HCT116 (cell line): ENCODE measurements around the gene C9orf78. TPM values are rescaled to one million over a fixed set of nuclear protein-coding genes. Genes with fewer than 3 reads are reported as not detected.
A peak's percentile ranks its signal among the peaks of the same experiment; 100 is the strongest.

ENCODE experiments used
- ATAC-seq: fragments of 200-7000 bp; cut with Tn5 transposase; 2 replicates; pipeline ENCODE4 v1.9.1; 2020; ENCODE audit warnings: mild to moderate bottlenecking, moderate library complexity
- BruUV-seq: library from RNA; stranded (reverse); fragments of 400-500 nt; replicated peaks from 2 replicates; lab custom pipeline; 2021; lab: Mats Ljungman, UMichigan
- CTCF ChIA-PET: fragments of 300-600 bp; sonication (Branson Sonifier 250); formaldehyde crosslinking; loops from one replicate; lab custom pipeline; 2021; ENCODE audit warnings: antibody characterized with exemption; lab: Charles Lee
- POLR2A ChIA-PET: fragments of 300-600, 350-600 bp; sonication (Branson Sonifier 250); formaldehyde crosslinking; loops from one replicate; lab custom pipeline; 2021; ENCODE audit warnings: antibody characterized with exemption; lab: Charles Lee
- RAD21 ChIA-PET, 2 experiments: fragments of 300-600 bp; sonication (Branson Sonifier 250); formaldehyde crosslinking; loops; one replicate each; lab custom pipeline; 2023; ENCODE audit warnings: low total read pairs in 2 of 2; ENCODE audit not compliant: uncharacterized antibody in 2 of 2, unreplicated experiment in 2 of 2, low non-redundant PET in 1 of 2; lab: Charles Lee
- DNase-seq: peaks from one replicate; pipeline ENCODE4 v3.0.0-alpha.2; 2010; ENCODE audit warnings: low read depth, low spot score
- H2AFZ ChIP-seq: fragments of 200-600 bp; shearing (Covaris generic), sonication (generic); 2 replicates; pipeline ENCODE4 v1.6.1; 2017; ENCODE audit warnings: low read depth, mixed run types, mixed read lengths, antibody characterized with exemption, low read length; ENCODE audit not compliant: poor library complexity, severe bottlenecking
- H3K27ac ChIP-seq: 2 replicates; pipeline ENCODE4 v1.5.1; 2012; ENCODE audit warnings: low read depth, low read length
- H3K27me3 ChIP-seq: fragments of 200-600 bp; sonication (generic); 2 replicates; pipeline ENCODE4 v1.6.1; 2016; ENCODE audit warnings: mixed run types, low read length, mixed read lengths; ENCODE audit not compliant: insufficient read depth
- H3K36me3 ChIP-seq, 2 experiments: fragments of 200-500 bp in 1 of 2; fragments of 200-600 bp in 1 of 2; sonication (Bioruptor generic) in 1 of 2; sonication (generic) in 1 of 2; 2 replicates each; pipeline versions ENCODE4 v1.5.1 to v1.6.1; 2014 to 2016; ENCODE audit warnings: low read length in 2 of 2, inconsistent platforms in 1 of 2, mixed read lengths in 1 of 2, mixed run types in 1 of 2; ENCODE audit not compliant: insufficient read depth in 2 of 2, control insufficient read depth in 1 of 2
- H3K4me1 ChIP-seq, 2 experiments: fragments of 200-600 bp in 1 of 2; sonication (generic) in 1 of 2; 2 replicates each; pipeline versions ENCODE4 v1.5.1 to v1.6.1; 2012 to 2017; ENCODE audit warnings: low read length in 2 of 2, inconsistent platforms in 1 of 2, mild to moderate bottlenecking in 1 of 2, mixed read lengths in 1 of 2, mixed run types in 1 of 2, moderate library complexity in 1 of 2; ENCODE audit not compliant: insufficient read depth in 2 of 2, control insufficient read depth in 1 of 2
- H3K4me2 ChIP-seq: fragments of 200-600 bp; sonication (generic); 2 replicates; pipeline ENCODE4 v1.6.1; 2017; ENCODE audit warnings: mixed run types, low read length, mixed read lengths
- H3K4me3 ChIP-seq, 2 experiments: fragments of 200-600 bp in 1 of 2; sonication (generic) in 1 of 2; replicated peaks in 1 of 2; 2 replicates each; pipeline ENCODE4 v1.5.1; 2011 to 2016; ENCODE audit warnings: low read length in 2 of 2, control low read depth in 1 of 2, low read depth in 1 of 2, mild to moderate bottlenecking in 1 of 2, mixed read lengths in 1 of 2, mixed run types in 1 of 2
- H3K79me2 ChIP-seq: fragments of 200-600 bp; sonication (generic); 2 replicates; pipeline ENCODE4 v1.6.1; 2017; ENCODE audit warnings: mild to moderate bottlenecking, mixed run types, low read length, moderate library complexity, mixed read lengths; ENCODE audit not compliant: insufficient read depth
- H3K9ac ChIP-seq: fragments of 200-600 bp; sonication (generic); 2 replicates; pipeline ENCODE4 v1.6.1; 2016; ENCODE audit warnings: low read length, mixed read lengths
- H3K9me2 ChIP-seq: fragments of 200-600 bp; sonication (generic), shearing (Covaris generic); 2 replicates; pipeline ENCODE4 v1.6.1; 2017; ENCODE audit warnings: mixed run types, mild to moderate bottlenecking, moderate library complexity; ENCODE audit not compliant: insufficient read depth
- H3K9me3 ChIP-seq, 2 experiments: fragments of 200-500 bp in 1 of 2; fragments of 200-600 bp in 1 of 2; sonication (Bioruptor generic) in 1 of 2; sonication (generic) in 1 of 2; 2 replicates each; pipeline ENCODE4 v1.6.1; 2014 to 2017; ENCODE audit warnings: low read length in 2 of 2, mixed read lengths in 2 of 2, inconsistent platforms in 1 of 2, low read depth in 1 of 2, mild to moderate bottlenecking in 1 of 2, mixed run types in 1 of 2, moderate library complexity in 1 of 2; ENCODE audit not compliant: control insufficient read depth in 1 of 2, insufficient read depth in 1 of 2
- H4K20me1 ChIP-seq: fragments of 200-600 bp; sonication (generic), shearing (Covaris generic); 2 replicates; pipeline ENCODE4 v1.6.1; 2017; ENCODE audit warnings: mixed run types, mild to moderate bottlenecking, moderate library complexity; ENCODE audit not compliant: insufficient read depth
- CBX3 ChIP-seq: IDR thresholded peaks from 2 replicates; pipeline ENCODE4 v1.6.1; 2012; ENCODE audit warnings: low read depth
- EZH2 ChIP-seq: fragments of 200-600 bp; sonication (generic); IDR thresholded peaks from 2 replicates; pipeline ENCODE4 v1.6.1; 2017; ENCODE audit warnings: antibody characterized with exemption, mixed run types
- JUND ChIP-seq: IDR thresholded peaks from 2 replicates; pipeline ENCODE4 v1.6.1; 2012
- POLR2A ChIP-seq: IDR thresholded peaks from 2 replicates; pipeline ENCODE4 v1.7.0; 2011; ENCODE audit warnings: borderline replicate concordance; ENCODE audit not compliant: insufficient read depth, insufficient read length; ENCODE audit errors: extremely low read depth
- POLR2AphosphoS5 ChIP-seq: IDR thresholded peaks from 2 replicates; pipeline ENCODE4 v1.6.1; 2011; ENCODE audit warnings: mild to moderate bottlenecking, low read depth, low read length, moderate library complexity
- YY1 ChIP-seq: IDR thresholded peaks from 2 replicates; pipeline ENCODE4 v1.6.1; 2011; ENCODE audit warnings: low read length, low read depth, moderate library complexity, mild to moderate bottlenecking; ENCODE audit not compliant: insufficient replicate concordance; ENCODE audit errors: extremely low read depth
- intact Hi-C: fragments of 100-400 bp; cut with micrococcal nuclease; formaldehyde crosslinking; loops from 2 replicates; pipeline ENCODE4 v1.10.0; 2022
- total RNA-seq: library from RNA; stranded (reverse); gene quantifications from one replicate; pipeline ENCODE4 v1.2.1, GENCODE V29; 2021; ENCODE audit not compliant: unreplicated experiment
- TF ChIP-seq, protein P1 (sequence below): IDR thresholded peaks from 2 replicates; pipeline ENCODE4 v1.6.1; 2011; ENCODE audit warnings: mild to moderate bottlenecking, low read length, moderate library complexity; ENCODE audit not compliant: insufficient replicate concordance; ENCODE audit errors: extremely low read depth

C9orf78 gene
- total RNA-seq, 1 experiment from 2014 or later, result 41.4 TPM

DNA sequence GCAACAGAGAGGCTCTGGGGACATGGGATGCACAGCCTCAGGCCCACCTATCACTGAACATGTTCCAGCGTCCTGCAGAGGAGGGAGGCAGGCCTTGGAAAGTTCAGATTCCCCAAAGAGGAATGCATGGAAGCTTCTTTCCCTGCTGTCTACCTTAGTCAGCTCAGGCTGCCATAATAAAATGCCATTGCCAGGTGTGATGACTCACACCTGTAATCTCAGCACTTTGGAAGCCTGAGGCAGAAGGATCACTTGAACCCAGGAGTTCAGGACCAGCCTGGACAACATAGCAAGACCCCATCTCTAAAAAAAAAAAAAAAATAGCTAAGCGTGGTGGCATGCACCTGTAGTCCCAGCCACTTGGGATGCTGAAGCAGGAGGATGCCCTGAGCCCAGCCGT, 56.6 kb downstream of the C9orf78 start:
- no peaks in the 10 kb centered on the region for H3K27me3 ChIP-seq
- ChIA-PET POLR2A (interaction anchor here (0.8 kb wide), 1 partner anchor 41 kb away, joined by 4 read pairs; no protein-coding TSS in a partner anchor), CTCF (interaction anchor here (1.0 to 3.9 kb wide), 2 partner anchors 40 to 52 kb away, joined by 3 to 42 read pairs; no protein-coding TSS in a partner anchor), RAD21 (interaction anchor here in 1 of 2 experiments (0.5 kb wide), 1 partner anchor 49 kb away, joined by 5 read pairs; no protein-coding TSS in a partner anchor)
- no peaks in the 10 kb centered on the region for H3K79me2 ChIP-seq
- DNase-seq (no peak), ATAC-seq (no peak)
- H4K20me1 ChIP-seq, result no peaks in the 10 kb centered on the region
- TF ChIP-seq EZH2 (no peak), JUND (no peak), POLR2AphosphoS5 (no peak), POLR2A (no peak), CBX3 (no peak), YY1 (peak; percentile 15)
- TF ChIP-seq, protein P1, sequence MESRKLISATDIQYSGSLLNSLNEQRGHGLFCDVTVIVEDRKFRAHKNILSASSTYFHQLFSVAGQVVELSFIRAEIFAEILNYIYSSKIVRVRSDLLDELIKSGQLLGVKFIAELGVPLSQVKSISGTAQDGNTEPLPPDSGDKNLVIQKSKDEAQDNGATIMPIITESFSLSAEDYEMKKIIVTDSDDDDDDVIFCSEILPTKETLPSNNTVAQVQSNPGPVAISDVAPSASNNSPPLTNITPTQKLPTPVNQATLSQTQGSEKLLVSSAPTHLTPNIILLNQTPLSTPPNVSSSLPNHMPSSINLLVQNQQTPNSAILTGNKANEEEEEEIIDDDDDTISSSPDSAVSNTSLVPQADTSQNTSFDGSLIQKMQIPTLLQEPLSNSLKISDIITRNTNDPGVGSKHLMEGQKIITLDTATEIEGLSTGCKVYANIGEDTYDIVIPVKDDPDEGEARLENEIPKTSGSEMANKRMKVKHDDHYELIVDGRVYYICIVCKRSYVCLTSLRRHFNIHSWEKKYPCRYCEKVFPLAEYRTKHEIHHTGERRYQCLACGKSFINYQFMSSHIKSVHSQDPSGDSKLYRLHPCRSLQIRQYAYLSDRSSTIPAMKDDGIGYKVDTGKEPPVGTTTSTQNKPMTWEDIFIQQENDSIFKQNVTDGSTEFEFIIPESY, result no peak
- no peak overlapping the region for H3K9ac ChIP-seq
- no peak overlapping the region for H3K4me3 ChIP-seq
- no peaks in the 10 kb centered on the region for H3K9me2 ChIP-seq
- no peaks in the 10 kb centered on the region for H3K36me3 ChIP-seq
- no peak overlapping the region for H3K27ac ChIP-seq
- H3K4me1 ChIP-seq, result peaks cover 29% of the 10 kb centered on the region in 2 experiments
- BruUV-seq, result no TSS peak
- intact Hi-C loops, result no loop called here
- H3K9me3 ChIP-seq, result no peaks in the 10 kb centered on the region
- H3K4me2 ChIP-seq, result peak overlapping the region; percentile 32
- H2AFZ ChIP-seq, result no peak overlapping the region
